Choroid plexus epithelial cell (primary cell): ENCODE results near the gene HNRNPD.
A peak's percentile ranks its signal among the peaks of the same experiment; 100 is the strongest.
"Not testable (repeated sequence)": the region's sequence is repeated elsewhere in the genome, so short reads cannot be mapped to it uniquely, and the experiment has no call there.

ENCODE experiments used
- DNase-seq: peaks from one replicate; pipeline ENCODE4 v3.0.0-alpha.2; 2010; ENCODE audit warnings: low read depth
- H3K4me3 ChIP-seq: 2 replicates; pipeline ENCODE4 v1.5.1; 2011; ENCODE audit warnings: low read depth, mild to moderate bottlenecking, control low read depth, low read length, moderate library complexity
- CTCF ChIP-seq: conservative IDR thresholded peaks from 2 replicates; pipeline ENCODE4 v1.5.1; 2011; ENCODE audit warnings: low read depth, mild to moderate bottlenecking, control low read depth, inconsistent platforms, low read length, moderate library complexity

HNRNPD gene

GRCh38 chr4:82346126-82346525 lies 27.7 kb downstream of the HNRNPD start:
- TF ChIP-seq CTCF = no peak
- DNase-seq = no peak
- H3K4me3 ChIP-seq = no peak overlapping the region

- TF ChIP-seq CTCF = no peak
- no peak for DNase-seq
- H3K4me3 ChIP-seq = no peak overlapping the region
Measured at GRCh38 chr4:82335043-82335442, 38.7 kb downstream of the HNRNPD start.

DNA sequence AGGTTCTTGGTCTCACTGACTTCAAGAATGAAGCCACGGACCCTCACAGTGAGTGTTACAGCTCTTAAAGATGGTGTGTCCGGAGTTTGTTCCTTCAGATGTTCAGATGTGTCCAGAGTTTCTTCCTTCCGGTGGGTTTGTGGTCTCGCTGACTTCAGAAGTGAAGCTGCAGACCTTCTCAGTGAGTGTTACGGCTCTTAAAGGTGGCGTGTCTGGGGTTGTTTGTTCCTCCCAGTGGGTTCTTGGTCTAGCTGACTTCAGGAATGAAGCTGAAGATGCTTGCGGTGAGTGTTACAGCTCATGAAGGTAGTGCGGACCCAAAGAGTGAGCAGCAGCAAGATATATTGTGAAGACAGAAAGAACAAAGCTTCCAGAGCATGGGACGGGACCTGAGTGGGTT lies 40.1 kb downstream of the HNRNPD start:
- not testable (repeated sequence) for H3K4me3 ChIP-seq

GRCh38 chr4:82331814-82332213 lies 42.0 kb downstream of the HNRNPD start:
- DNase-seq = no peak
- TF ChIP-seq CTCF = no peak
- no peak overlapping the region for H3K4me3 ChIP-seq

More for the DNA sequence above, 40.1 kb downstream of the HNRNPD start:
- not testable (repeated sequence) for DNase-seq

DNA sequence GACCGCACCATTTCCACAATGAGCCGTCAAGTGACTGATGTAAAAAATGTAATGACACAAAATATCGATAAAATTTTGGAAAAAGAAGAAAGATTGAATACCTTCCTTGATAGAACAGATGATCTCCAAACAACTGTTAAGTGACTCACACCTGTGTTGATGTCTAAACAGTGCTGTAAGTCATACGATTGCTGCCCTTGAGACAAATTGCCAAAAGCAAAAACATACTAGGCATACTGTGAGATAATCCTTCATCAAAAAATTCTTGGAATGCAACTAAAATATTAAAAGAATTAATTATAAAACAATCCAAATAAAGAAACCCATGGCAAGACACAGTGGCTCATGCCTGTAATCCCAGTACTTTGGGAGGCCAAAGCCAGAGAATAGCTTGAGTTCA lies 53.4 kb downstream of the HNRNPD start:
- no peak overlapping the region for H3K4me3 ChIP-seq
- peak; percentile 13 for DNase-seq
- TF ChIP-seq CTCF = no peak

DNA sequence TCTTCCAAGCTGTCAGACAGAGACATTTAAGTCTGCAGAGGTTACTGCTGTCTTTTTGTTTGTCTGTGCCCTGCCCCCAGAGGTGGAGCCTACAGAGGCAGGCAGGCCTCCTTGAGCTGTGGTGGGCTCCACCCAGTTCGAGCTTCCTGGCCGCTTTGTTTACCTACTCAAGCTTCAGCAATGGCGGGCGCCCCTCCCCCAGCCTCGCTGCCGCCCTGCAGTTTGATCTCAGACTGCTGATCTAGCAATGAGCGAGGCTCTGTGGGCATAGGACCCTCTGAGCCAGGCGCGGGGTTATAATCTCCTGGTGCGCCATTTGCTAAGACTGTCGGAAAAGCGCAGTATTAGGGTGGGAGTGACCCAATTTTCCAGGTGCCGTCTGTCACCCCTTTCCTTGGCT lies 70.7 kb downstream of the HNRNPD start:
- H3K4me3 ChIP-seq = not testable (repeated sequence)

More for the DNA sequence above, 70.7 kb downstream of the HNRNPD start:
- not testable (repeated sequence) for DNase-seq
